ENCODE data around the gene DPH2.
A peak's percentile ranks its signal among the peaks of the same experiment; 100 is the strongest.

DPH2 gene, protein sequence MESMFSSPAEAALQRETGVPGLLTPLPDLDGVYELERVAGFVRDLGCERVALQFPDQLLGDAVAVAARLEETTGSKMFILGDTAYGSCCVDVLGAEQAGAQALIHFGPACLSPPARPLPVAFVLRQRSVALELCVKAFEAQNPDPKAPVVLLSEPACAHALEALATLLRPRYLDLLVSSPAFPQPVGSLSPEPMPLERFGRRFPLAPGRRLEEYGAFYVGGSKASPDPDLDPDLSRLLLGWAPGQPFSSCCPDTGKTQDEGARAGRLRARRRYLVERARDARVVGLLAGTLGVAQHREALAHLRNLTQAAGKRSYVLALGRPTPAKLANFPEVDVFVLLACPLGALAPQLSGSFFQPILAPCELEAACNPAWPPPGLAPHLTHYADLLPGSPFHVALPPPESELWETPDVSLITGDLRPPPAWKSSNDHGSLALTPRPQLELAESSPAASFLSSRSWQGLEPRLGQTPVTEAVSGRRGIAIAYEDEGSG

DNA sequence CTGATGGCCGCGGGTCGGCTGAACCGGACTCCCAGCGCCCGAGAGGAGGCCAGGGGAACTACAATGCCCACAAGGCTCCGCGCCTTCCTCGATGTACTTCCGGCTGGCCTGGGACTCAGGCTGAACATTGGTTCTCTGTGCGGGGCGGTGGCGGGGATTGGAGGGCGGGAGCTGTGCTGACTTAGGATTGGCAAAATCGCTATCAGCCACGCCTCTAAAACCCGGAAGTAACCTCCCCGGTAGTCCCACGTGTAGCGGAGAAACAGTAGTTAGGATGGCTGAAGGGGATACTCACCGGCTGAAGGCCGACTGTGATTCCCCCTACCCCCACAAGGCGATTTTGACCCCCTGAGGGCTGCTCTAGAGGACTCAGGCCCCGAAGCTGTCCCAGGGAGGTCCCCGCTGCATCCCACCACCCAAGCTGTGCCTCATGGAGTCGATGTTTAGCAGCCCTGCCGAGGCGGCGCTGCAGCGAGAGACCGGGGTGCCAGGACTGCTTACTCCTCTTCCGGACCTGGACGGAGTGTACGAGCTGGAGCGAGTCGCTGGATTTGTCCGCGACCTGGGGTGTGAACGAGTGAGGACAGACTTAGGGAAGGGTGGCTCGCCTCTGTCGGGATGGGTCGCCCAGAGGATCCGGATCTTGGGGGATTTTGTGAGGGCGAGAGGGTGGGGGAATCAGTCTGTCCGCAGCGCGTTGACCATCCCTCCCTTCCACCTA lies at the start of gene DPH2:
TSS of gene DPH2 (plus strand) at position 265 of the 721 bp plus-strand sequence. CDS start at position 431, 166 bp downstream.
- DNase-seq: peak; percentile 78

DNA sequence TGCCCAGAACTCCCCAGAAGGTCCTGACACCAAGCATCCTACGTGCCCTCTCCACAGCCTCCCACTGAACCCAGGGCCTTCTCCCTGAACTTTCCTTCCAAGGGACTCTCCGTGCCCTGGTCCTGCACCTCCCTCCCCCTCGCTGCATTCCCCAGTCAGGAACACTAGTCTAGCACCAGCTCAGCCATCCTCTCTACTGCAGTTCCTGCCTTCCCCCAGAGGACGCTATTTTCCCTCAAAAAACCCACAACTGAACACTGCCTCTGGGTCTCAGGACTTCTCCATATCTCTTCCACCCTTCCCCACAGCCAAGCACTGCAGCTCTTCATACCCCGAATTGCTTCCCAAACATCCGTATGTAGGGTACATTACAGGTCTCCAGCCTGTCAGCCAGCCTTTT lies 48.8 kb upstream of the DPH2 start:
- DNase-seq: no peak

- DNase-seq: no peak
These were observed 45.3 kb upstream of the DPH2 start for GRCh38 chr1:43924516-43924915.

- no peak for DNase-seq
These were observed 44.0 kb upstream of the DPH2 start for GRCh38 chr1:43925846-43926245.

GRCh38 chr1:43930168-43930948 lies 39.5 kb upstream of the DPH2 start:
- DNase-seq: no peak

DNA sequence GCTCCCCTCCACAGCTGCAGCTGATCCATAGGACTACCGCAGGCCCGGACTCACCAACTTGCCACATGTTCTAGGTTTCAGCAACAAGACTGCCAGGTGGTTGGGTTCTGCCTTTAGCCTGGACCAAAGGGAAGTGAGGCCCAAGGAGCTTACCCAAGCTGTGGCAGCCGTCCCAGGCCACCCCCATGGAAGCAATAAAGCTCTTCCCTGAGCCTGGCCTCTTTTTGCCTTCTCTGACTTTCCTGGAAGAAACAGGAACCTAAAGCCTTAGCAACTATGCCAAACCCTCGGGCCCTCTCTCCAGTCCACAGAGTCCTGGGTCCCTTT lies 38.9 kb upstream of the DPH2 start:
- no peak for DNase-seq

DNA sequence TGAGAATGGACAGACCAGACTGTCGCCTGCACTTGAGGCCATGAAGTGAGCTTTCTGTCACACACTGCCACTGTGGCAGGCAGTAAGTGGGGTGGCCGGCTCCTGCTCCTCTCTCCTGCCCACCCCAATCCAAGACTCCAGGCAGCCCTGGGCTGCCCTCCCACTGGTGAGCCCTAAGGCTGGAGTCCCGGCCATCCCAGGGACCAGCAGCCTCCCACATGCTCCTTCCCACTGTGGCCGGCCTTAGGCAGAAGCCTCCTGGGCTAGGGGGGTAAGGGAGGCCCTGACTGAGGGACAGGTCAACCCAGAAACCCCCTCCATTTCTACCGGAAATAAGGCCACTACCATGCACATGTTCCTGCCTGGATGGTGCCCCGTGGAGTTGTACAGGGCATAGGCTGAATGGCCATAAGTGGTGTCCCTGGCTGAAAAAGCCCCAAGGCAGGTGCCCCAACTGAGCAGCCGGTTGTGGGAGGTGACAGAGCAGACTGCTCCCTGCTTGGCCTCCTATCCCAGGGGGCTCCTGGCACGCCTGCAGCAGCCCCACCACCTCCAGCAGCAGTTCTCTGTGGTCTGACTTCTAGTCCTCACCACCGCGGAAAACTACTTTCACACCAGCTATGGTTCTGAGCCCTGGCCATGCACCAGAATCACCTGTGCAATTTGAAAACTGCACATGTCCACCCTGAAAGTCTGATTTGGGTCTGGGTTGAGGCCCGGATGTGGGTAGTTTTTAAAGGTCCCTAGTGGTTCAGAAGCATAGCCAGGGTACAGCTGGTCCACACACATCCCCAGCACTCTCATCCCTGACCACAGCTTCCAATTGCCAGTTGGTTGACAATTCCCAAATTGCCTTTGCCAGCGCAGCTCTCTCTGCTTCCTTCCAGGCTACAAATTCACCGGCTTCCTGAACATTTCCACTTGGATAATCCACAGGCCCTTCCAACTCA lies 37.8 kb upstream of the DPH2 start:
- DNase-seq: no peak

GRCh38 chr1:43932786-43933385 lies 36.9 kb upstream of the DPH2 start:
- no peak for DNase-seq

- no peak for DNase-seq
These were observed 36.3 kb upstream of the DPH2 start, which contains the start of gene ARTN for GRCh38 chr1:43933386-43934100. Gene ARTN (plus strand): TSS chr1:43933801. CDS start chr1:43935657, 1,856 bp downstream.

- no peak for DNase-seq
These were observed 35.5 kb upstream of the DPH2 start for GRCh38 chr1:43934101-43934985.

GRCh38 chr1:43934986-43935324 lies 34.9 kb upstream of the DPH2 start:
- no peak for DNase-seq

GRCh38 chr1:43935711-43936427 lies 33.9 kb upstream of the DPH2 start:
- no peak for DNase-seq

GRCh38 chr1:43936431-43937151 lies 33.2 kb upstream of the DPH2 start:
- DNase-seq: no peak

- no peak for DNase-seq
These were observed 32.5 kb upstream of the DPH2 start for GRCh38 chr1:43937179-43937865.

DNA sequence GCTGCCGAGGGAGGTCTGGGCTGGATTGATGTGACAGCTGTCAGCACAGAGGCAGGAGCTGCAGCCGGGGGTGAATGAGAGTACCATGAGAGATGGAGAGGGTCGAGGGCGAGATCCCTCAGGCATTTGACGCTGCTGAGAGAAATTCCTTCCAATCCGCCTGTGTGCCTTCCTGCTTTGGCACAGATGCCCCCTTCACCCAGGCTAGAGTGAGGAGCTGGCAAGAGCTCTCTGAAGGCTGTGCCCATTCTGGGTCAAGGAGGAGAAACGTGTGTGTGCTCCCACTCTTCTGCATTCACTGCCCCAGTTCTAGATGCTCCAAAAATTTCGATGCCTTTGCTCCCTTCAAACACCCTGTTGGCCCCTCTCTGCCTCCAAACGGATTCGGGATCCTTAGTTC lies 31.4 kb upstream of the DPH2 start:
- no peak for DNase-seq

- no peak for DNase-seq
These were observed 30.8 kb upstream of the DPH2 start for GRCh38 chr1:43938892-43939587.

- no peak for DNase-seq
These were observed 27.4 kb upstream of the DPH2 start for GRCh38 chr1:43942411-43942810.

All from SIG-M5 (cell line).